Dendritic cell treated with granulocyte-macrophage colony-stimulating factor and Interleukin-4, amounts not matched to agents 40 ng/mL and 50 ng/mL, for 4 days (primary cell): ENCODE data around the gene LRRC32.
"Not testable (repeated sequence)": the region's sequence is repeated elsewhere in the genome, so short reads cannot be mapped to it uniquely, and the experiment has no call there.

Experiments used
- H3K27ac Mint-ChIP-seq: one replicate; pipeline ENCODE4 v1.8.0; 2022; ENCODE audit warnings: mild to moderate bottlenecking, mixed read lengths
- H3K27me3 Mint-ChIP-seq: one replicate; pipeline ENCODE4 v1.8.0; 2022; ENCODE audit warnings: mild to moderate bottlenecking, mixed read lengths
- H3K36me3 Mint-ChIP-seq: one replicate; pipeline ENCODE4 v1.8.0; 2022; ENCODE audit warnings: low read depth, mixed read lengths
- H3K4me1 Mint-ChIP-seq: one replicate; pipeline ENCODE4 v1.8.0; 2022; ENCODE audit warnings: low read depth, mixed read lengths
- H3K4me3 Mint-ChIP-seq: one replicate; pipeline ENCODE4 v1.8.0; 2022; ENCODE audit warnings: mild to moderate bottlenecking, moderate library complexity, mixed read lengths
- H3K9me3 Mint-ChIP-seq: one replicate; pipeline ENCODE4 v1.8.0; 2022; ENCODE audit warnings: mixed read lengths
- intact Hi-C: fragments of 100-400 bp; cut with micrococcal nuclease; formaldehyde crosslinking; loops from one replicate; pipeline ENCODE4 v1.15.0; 2022

Gene LRRC32

GRCh38 chr11:76649011-76649410 is 21.5 kb downstream of the LRRC32 start:
- no peaks in the 10 kb centered on the region for H3K9me3 Mint-ChIP-seq
- H3K27me3 Mint-ChIP-seq: peaks cover 54% of the 10 kb centered on the region
- H3K27ac Mint-ChIP-seq: no peak overlapping the region

GRCh38 chr11:76648061-76648460 is 22.5 kb downstream of the LRRC32 start:
- intact Hi-C loops: no loop called here
- H3K9me3 Mint-ChIP-seq: no peaks in the 10 kb centered on the region
- H3K4me3 Mint-ChIP-seq: no peak overlapping the region
- H3K27ac Mint-ChIP-seq: no peak overlapping the region
- H3K4me1 Mint-ChIP-seq: peaks cover 8% of the 10 kb centered on the region
- peaks cover 50% of the 10 kb centered on the region for H3K27me3 Mint-ChIP-seq
- H3K36me3 Mint-ChIP-seq: no peaks in the 10 kb centered on the region

More at GRCh38 chr11:76649011-76649410, 21.5 kb downstream of the LRRC32 start:
- Mint-ChIP-seq H3K4me3 (no peak overlapping the region), H3K36me3 (no peaks in the 10 kb centered on the region), H3K4me1 (peaks cover 4% of the 10 kb centered on the region)
- intact Hi-C loops: no loop called here

- peaks cover 55% of the 10 kb centered on the region for H3K27me3 Mint-ChIP-seq
- H3K27ac Mint-ChIP-seq: no peak overlapping the region
- no peaks in the 10 kb centered on the region for H3K9me3 Mint-ChIP-seq
- peaks cover 10% of the 10 kb centered on the region for H3K4me1 Mint-ChIP-seq
- H3K36me3 Mint-ChIP-seq: no peaks in the 10 kb centered on the region
- intact Hi-C loops: no loop called here
- H3K4me3 Mint-ChIP-seq: no peak overlapping the region
Measured at GRCh38 chr11:76646882-76647534, 23.5 kb downstream of the LRRC32 start.

GRCh38 chr11:76644591-76644990 is 26.0 kb downstream of the LRRC32 start:
- no peaks in the 10 kb centered on the region for H3K9me3 Mint-ChIP-seq
- no peak overlapping the region for H3K27ac Mint-ChIP-seq
- H3K4me3 Mint-ChIP-seq: no peak overlapping the region
- peaks cover 11% of the 10 kb centered on the region for H3K4me1 Mint-ChIP-seq
- H3K36me3 Mint-ChIP-seq: no peaks in the 10 kb centered on the region
- intact Hi-C loops: no loop called here
- peaks cover 57% of the 10 kb centered on the region for H3K27me3 Mint-ChIP-seq

- H3K27ac Mint-ChIP-seq, H3K4me3 Mint-ChIP-seq, H3K9me3 Mint-ChIP-seq, H3K36me3 Mint-ChIP-seq, intact Hi-C loops: not testable (repeated sequence)
- Mint-ChIP-seq H3K27me3 (peaks cover 60% of the 10 kb centered on the region), H3K4me1 (peaks cover 18% of the 10 kb centered on the region)
Measured at GRCh38 chr11:76643711-76644110, 26.8 kb downstream of the LRRC32 start.

- no peak overlapping the region for H3K4me3 Mint-ChIP-seq
- H3K27ac Mint-ChIP-seq: no peak overlapping the region
- H3K27me3 Mint-ChIP-seq: peaks cover 56% of the 10 kb centered on the region
- intact Hi-C loops: no loop called here
- H3K36me3 Mint-ChIP-seq: no peaks in the 10 kb centered on the region
- H3K4me1 Mint-ChIP-seq: peaks cover 31% of the 10 kb centered on the region
- H3K9me3 Mint-ChIP-seq: no peaks in the 10 kb centered on the region
Measured at GRCh38 chr11:76642341-76642740, 28.2 kb downstream of the LRRC32 start.

- Mint-ChIP-seq H3K36me3 (no peaks in the 10 kb centered on the region), H3K27me3 (peaks cover 52% of the 10 kb centered on the region), H3K27ac (no peak overlapping the region), H3K9me3 (no peaks in the 10 kb centered on the region), H3K4me3 (no peak overlapping the region), H3K4me1 (peaks cover 36% of the 10 kb centered on the region)
- intact Hi-C loops: no loop called here
Measured at GRCh38 chr11:76641905-76642304, 28.6 kb downstream of the LRRC32 start.

- Mint-ChIP-seq H3K27ac (no peak overlapping the region), H3K4me1 (peaks cover 50% of the 10 kb centered on the region), H3K27me3 (peaks cover 46% of the 10 kb centered on the region), H3K9me3 (no peaks in the 10 kb centered on the region), H3K36me3 (no peaks in the 10 kb centered on the region), H3K4me3 (no peak overlapping the region)
- intact Hi-C loops: no loop called here
Measured at GRCh38 chr11:76640501-76640900, 30.0 kb downstream of the LRRC32 start.

- Mint-ChIP-seq H3K27ac (peak overlapping the region; percentile 73), H3K9me3 (no peaks in the 10 kb centered on the region), H3K4me1 (peaks cover 55% of the 10 kb centered on the region), H3K4me3 (no peak overlapping the region), H3K27me3 (peaks cover 48% of the 10 kb centered on the region), H3K36me3 (no peaks in the 10 kb centered on the region)
- intact Hi-C loops: no loop called here
Measured at GRCh38 chr11:76639621-76640020, 30.9 kb downstream of the LRRC32 start.

GRCh38 chr11:76638270-76639197 is 32.0 kb downstream of the LRRC32 start:
- intact Hi-C loops: no loop called here
- peaks cover 40% of the 10 kb centered on the region for H3K27me3 Mint-ChIP-seq
- H3K4me1 Mint-ChIP-seq: peaks cover 55% of the 10 kb centered on the region
- H3K4me3 Mint-ChIP-seq: no peak overlapping the region
- no peaks in the 10 kb centered on the region for H3K36me3 Mint-ChIP-seq
- no peaks in the 10 kb centered on the region for H3K9me3 Mint-ChIP-seq
- peak overlapping the region; percentile 73 for H3K27ac Mint-ChIP-seq

- peaks cover 49% of the 10 kb centered on the region for H3K4me1 Mint-ChIP-seq
Measured at GRCh38 chr11:76637491-76638269, 32.9 kb downstream of the LRRC32 start.

GRCh38 chr11:76636826-76637460 is 33.6 kb downstream of the LRRC32 start:
- H3K36me3 Mint-ChIP-seq: no peaks in the 10 kb centered on the region
- H3K4me1 Mint-ChIP-seq: peaks cover 53% of the 10 kb centered on the region
- H3K27ac Mint-ChIP-seq: peak overlapping the region; percentile 73
- intact Hi-C loops: no loop called here
- no peaks in the 10 kb centered on the region for H3K9me3 Mint-ChIP-seq
- peaks cover 35% of the 10 kb centered on the region for H3K27me3 Mint-ChIP-seq
- H3K4me3 Mint-ChIP-seq: no peak overlapping the region

More at GRCh38 chr11:76637491-76638269, 32.9 kb downstream of the LRRC32 start:
- intact Hi-C loops: no loop called here
- Mint-ChIP-seq H3K27ac (peak overlapping the region; percentile 73), H3K4me3 (no peak overlapping the region), H3K36me3 (no peaks in the 10 kb centered on the region), H3K27me3 (peaks cover 37% of the 10 kb centered on the region), H3K9me3 (no peaks in the 10 kb centered on the region)

- Mint-ChIP-seq H3K4me1 (peaks cover 57% of the 10 kb centered on the region), H3K27me3 (peaks cover 32% of the 10 kb centered on the region), H3K27ac (peak overlapping the region; percentile 73), H3K9me3 (no peaks in the 10 kb centered on the region), H3K4me3 (no peak overlapping the region), H3K36me3 (no peaks in the 10 kb centered on the region)
- intact Hi-C loops: no loop called here
Measured at GRCh38 chr11:76635991-76636738, 34.4 kb downstream of the LRRC32 start.
